Astrocyte (in vitro differentiated cells and primary cell): ENCODE data around the gene MYO19.

ENCODE experiments used
- CTCF ChIP-seq: IDR thresholded peaks from 2 replicates; pipeline ENCODE4 v1.5.1; 2011; ENCODE audit warnings: low read depth, mild to moderate bottlenecking, inconsistent platforms, low read length, moderate library complexity; ENCODE audit not compliant: insufficient read depth
- EZH2 ChIP-seq: IDR thresholded peaks from 2 replicates; pipeline ENCODE4 v1.6.1; 2012; ENCODE audit warnings: mild to moderate bottlenecking, low read length, inconsistent platforms; ENCODE audit not compliant: insufficient read depth

- TF ChIP-seq CTCF (no peak), EZH2 (no peak)
These were observed 5.5 kb downstream of the MYO19 start for GRCh38 chr17:36529121-36529520.
